Measurements from ENCODE around the gene SPG7. TPM values are rescaled to one million over a fixed set of nuclear protein-coding genes. Genes with fewer than 3 reads are reported as not detected.

Gene SPG7
- total and polyA plus RNA-seq, 5 donors: 81.9 to 101 (median 94.5) TPM

DNA sequence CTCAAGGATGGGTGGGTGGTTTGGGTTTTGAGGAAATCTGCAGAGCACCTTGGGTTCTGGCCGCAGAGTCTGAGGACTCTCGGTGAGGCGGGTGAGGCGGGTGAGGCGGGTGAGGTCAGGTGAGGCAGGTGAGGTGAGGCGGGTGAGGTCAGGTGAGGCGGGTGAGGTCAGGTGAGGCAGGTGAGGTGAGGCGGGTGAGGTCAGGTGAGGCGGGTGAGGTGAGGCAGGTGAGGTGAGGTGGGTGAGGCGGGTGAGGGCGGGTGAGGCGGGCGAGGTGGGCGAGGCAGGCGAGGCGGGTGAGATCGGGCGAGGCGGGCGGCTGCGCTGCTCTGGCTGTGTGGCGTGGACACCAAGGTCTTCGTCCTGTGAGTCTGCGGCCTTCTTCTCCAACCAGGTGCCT lies 28.2 kb downstream of the SPG7 start:
- Histone ChIP-seq H3K27me3 (ENCODE audit: control insufficient read depth, insufficient read depth) (no peaks in the 10 kb centered on the region), H3K4me1 (ENCODE audit: control insufficient read depth, insufficient read depth, low read length) (peaks cover 2% of the 10 kb centered on the region), H3K9me3 (ENCODE audit: control insufficient read depth, low read length) (no peaks in the 10 kb centered on the region), H3K27ac (ENCODE audit: low read length) (no peak overlapping the region), H3K4me3 (ENCODE audit: low read length) (no peak overlapping the region)
- ATAC-seq: no peak
- DNase-seq: no peak
- intact Hi-C loops (cut with DNase I): no loop called here
- WGBS: 95% methylated on average over 24 of the region's 24 CpGs

DNA sequence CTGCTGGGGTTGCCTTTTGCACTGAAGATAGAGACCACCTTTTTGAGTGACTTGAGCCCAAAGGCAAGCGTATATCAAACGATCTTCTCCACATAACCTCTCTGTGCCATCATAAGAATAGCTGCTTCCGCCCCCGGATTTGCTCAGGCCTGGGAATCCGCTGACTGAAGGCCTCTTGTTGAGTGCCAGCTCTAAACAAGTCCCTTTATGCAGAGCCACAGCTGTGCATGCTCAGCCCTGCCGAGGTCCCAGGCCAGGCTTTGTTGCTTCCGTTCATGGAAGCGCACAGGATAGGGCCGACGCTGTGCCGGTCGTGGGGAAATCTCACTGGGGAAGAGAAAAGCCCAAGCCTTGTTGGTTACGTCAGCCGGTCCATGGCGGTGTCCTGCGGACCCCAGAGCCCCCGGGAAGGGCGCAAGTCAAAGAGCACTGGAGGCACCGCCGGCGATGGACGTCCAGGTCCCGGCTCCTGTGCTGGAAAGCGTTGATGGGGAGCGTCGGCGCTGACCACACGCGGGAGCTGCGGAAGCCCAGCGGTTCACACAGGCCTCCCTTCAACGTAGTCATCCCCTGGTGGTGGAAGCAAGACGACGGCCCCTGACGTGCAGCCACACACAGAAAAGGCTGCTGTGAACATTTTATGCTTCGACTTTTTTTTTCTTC lies 28.8 kb downstream of the SPG7 start:
- H3K27ac ChIP-seq (ENCODE audit: low read length): no peak overlapping the region
- H3K4me3 ChIP-seq (ENCODE audit: low read length): no peak overlapping the region
- intact Hi-C loops (cut with DNase I): no loop called here
- WGBS: 85% methylated on average over 36 of the region's 36 CpGs
- peaks cover 2% of the 10 kb centered on the region for H3K4me1 ChIP-seq (ENCODE audit: control insufficient read depth, insufficient read depth, low read length)
- no peak for ATAC-seq
- peak in 1 of 3 donors; percentile 32 for DNase-seq
- H3K9me3 ChIP-seq (ENCODE audit: control insufficient read depth, low read length): no peaks in the 10 kb centered on the region
- H3K27me3 ChIP-seq (ENCODE audit: control insufficient read depth, insufficient read depth): no peaks in the 10 kb centered on the region

DNA sequence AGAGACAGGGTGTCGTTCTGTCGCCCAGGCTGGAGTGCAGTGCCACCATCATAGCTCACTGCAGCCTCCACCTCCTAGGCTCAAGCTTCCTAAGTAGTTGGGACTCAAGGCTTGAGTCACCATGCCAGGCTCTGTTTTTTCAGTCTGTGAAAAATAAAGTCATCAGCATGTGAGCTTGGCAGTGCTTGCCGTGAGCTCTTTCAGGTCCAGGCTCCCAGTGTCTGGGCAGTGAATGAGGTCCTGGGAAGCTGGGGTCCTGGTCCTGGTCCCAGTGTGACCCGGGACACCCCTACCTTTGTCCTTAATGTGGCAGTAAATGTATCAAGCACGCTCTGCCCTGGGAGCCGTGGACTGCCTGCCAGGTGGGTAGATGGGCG lies 29.3 kb downstream of the SPG7 start:
- Histone ChIP-seq H3K9me3 (ENCODE audit: control insufficient read depth, low read length) (no peaks in the 10 kb centered on the region), H3K4me3 (ENCODE audit: low read length) (no peak overlapping the region), H3K27ac (ENCODE audit: low read length) (no peak overlapping the region), H3K4me1 (ENCODE audit: control insufficient read depth, insufficient read depth, low read length) (peaks cover 2% of the 10 kb centered on the region), H3K27me3 (ENCODE audit: control insufficient read depth, insufficient read depth) (no peaks in the 10 kb centered on the region)
- intact Hi-C loops (cut with DNase I): no loop called here
- 92% methylated on average over 7 of the region's 7 CpGs for WGBS
- ATAC-seq: no peak
- no peak for DNase-seq

DNA sequence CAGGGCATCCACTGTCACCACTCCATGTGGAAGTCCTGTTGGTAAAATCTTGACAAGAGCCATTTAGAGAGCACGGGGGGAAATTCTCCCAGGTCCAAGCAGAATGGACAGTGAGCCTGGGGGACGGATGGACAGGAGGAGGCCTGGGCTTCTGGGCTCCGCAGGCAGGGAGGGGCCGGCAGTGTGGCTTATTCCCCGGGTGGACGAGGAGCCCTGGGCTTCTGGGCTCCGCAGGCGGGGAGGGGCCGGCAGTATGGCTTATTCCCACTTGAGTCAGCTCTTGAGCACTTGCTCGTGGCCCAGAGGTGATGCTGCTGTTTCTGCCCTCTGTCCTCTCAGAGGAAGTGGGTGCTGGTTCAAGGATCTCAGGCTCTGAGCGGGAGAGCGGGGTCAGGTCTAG lies 30.1 kb downstream of the SPG7 start:
- no peak for DNase-seq
- H3K27me3 ChIP-seq (ENCODE audit: control insufficient read depth, insufficient read depth): no peaks in the 10 kb centered on the region
- peaks cover 2% of the 10 kb centered on the region for H3K4me1 ChIP-seq (ENCODE audit: control insufficient read depth, insufficient read depth, low read length)
- no peak overlapping the region for H3K4me3 ChIP-seq (ENCODE audit: low read length)
- intact Hi-C loops (cut with DNase I): no loop called here
- H3K27ac ChIP-seq (ENCODE audit: low read length): no peak overlapping the region
- WGBS: 90% methylated on average over 12 of the region's 12 CpGs
- H3K9me3 ChIP-seq (ENCODE audit: control insufficient read depth, low read length): no peaks in the 10 kb centered on the region
- no peak for ATAC-seq

DNA sequence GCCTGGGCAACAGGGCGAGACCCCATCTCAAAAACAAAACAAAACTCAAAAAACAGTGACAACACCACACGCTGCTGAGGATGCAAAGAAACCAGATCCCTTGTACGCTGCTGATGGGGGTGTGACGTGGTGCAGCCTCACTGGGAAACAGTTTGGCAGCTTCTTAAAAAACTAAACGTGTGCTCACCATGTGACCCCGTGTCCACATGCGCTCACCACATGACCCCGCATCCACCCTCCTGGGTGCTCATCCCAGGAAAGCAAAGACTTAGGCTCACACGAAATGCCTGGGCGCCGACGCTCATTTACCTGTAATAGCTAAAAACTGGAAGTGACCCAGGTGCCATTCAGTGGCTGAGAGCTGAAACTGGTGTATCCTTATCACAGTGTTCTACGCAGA lies 32.4 kb downstream of the SPG7 start:
- DNase-seq (no peak), ATAC-seq (peak; percentile 23 to 33)
- intact Hi-C loops (cut with DNase I): no loop called here
- H3K27ac ChIP-seq (ENCODE audit: low read length): peak overlapping the region; percentile 25
- WGBS: 68% methylated on average over 13 of the region's 13 CpGs
- no peaks in the 10 kb centered on the region for H3K27me3 ChIP-seq (ENCODE audit: control insufficient read depth, insufficient read depth)
- H3K4me3 ChIP-seq (ENCODE audit: low read length): no peak overlapping the region
- no peaks in the 10 kb centered on the region for H3K9me3 ChIP-seq (ENCODE audit: control insufficient read depth, low read length)
- H3K4me1 ChIP-seq (ENCODE audit: control insufficient read depth, insufficient read depth, low read length): no peaks in the 10 kb centered on the region

GRCh38 chr16:89541792-89542191 lies 33.6 kb downstream of the SPG7 start:
- no peak overlapping the region for H3K27ac ChIP-seq (ENCODE audit: low read length)
- no peak for DNase-seq

GRCh38 chr16:89544113-89544512 lies 35.9 kb downstream of the SPG7 start:
- Histone ChIP-seq H3K4me3 (ENCODE audit: low read length) (no peak overlapping the region), H3K27me3 (ENCODE audit: control insufficient read depth, insufficient read depth) (no peaks in the 10 kb centered on the region), H3K27ac (ENCODE audit: low read length) (no peak overlapping the region), H3K9me3 (ENCODE audit: control insufficient read depth, low read length) (no peaks in the 10 kb centered on the region), H3K4me1 (ENCODE audit: control insufficient read depth, insufficient read depth, low read length) (no peaks in the 10 kb centered on the region)
- DNase-seq: no peak
- 89% methylated on average over 11 of the region's 11 CpGs for WGBS
- intact Hi-C loops (cut with DNase I): no loop called here
- ATAC-seq: no peak

More at GRCh38 chr16:89541792-89542191, 33.6 kb downstream of the SPG7 start:
- Histone ChIP-seq H3K4me3 (ENCODE audit: low read length) (no peak overlapping the region), H3K9me3 (ENCODE audit: control insufficient read depth, low read length) (no peaks in the 10 kb centered on the region), H3K27me3 (ENCODE audit: control insufficient read depth, insufficient read depth) (no peaks in the 10 kb centered on the region), H3K4me1 (ENCODE audit: control insufficient read depth, insufficient read depth, low read length) (no peaks in the 10 kb centered on the region)
- 90% methylated on average over 21 of the region's 21 CpGs for WGBS
- peak; percentile 4 to 9 for ATAC-seq
- intact Hi-C loops (cut with DNase I): no loop called here

DNA sequence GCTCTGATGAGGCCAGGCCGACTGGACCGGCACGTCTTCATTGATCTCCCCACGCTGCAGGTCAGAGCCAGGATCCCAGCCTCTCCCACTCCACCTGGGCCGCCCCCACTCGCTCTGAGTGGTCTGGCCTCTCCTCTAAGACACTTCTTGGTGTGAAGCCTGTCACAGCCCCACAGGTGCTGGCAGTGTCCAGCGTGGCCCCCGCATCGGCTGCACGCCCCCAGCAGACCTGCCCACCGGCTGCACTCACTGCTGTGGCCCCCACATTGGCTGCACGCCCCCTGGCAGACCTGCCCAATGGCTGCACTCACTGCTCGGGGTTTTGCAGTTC lies 36.5 kb downstream of the SPG7 start:
- 92% methylated on average over 13 of the region's 13 CpGs for WGBS
- no peak for ATAC-seq
- no peaks in the 10 kb centered on the region for H3K27me3 ChIP-seq (ENCODE audit: control insufficient read depth, insufficient read depth)

DNA sequence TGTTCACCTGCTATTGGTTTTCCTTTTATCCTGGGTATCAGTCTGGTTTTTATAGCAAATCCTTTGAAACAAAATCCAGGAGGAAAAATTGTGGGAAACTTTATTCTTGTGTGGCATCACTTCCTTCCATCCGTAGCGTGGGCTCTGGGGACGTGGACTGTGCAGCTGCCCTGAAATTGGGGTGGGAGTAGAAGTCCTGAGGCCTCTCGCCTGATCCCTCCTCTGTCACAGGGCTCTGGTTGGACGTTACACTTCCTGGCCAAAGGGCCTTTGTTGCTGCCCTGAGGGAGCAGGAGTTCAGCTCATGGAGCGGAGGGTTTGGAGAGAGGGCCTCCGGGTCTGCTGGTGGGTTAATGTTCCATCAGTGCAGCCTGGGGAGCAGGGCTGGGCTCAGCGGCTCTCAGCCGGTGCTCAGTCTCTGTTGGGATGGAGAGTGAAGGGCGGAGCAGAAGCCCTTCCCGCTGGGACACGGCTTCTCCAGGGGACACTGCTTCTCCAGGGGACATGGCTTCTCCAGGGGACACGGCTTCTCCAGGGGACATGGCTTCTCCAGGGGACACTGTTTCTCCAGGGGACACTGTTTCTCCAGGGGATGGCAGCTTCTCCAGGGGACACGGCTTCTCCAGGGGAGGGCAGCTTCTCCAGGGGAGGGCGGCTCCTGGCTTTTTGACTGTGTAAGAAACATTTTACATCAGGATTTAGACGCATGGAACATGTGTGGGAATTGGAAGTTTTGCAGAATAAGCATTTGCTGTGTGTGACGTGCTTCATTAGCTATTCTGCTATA lies 37.0 kb downstream of the SPG7 start:
- Histone ChIP-seq H3K4me1 (ENCODE audit: control insufficient read depth, insufficient read depth, low read length) (no peaks in the 10 kb centered on the region), H3K27ac (ENCODE audit: low read length) (no peak overlapping the region), H3K4me3 (ENCODE audit: low read length) (no peak overlapping the region), H3K9me3 (ENCODE audit: control insufficient read depth, low read length) (no peaks in the 10 kb centered on the region), H3K27me3 (ENCODE audit: control insufficient read depth, insufficient read depth) (no peaks in the 10 kb centered on the region)
- ATAC-seq (no peak), DNase-seq (no peak)
- 89% methylated on average over 17 of the region's 17 CpGs for WGBS
- intact Hi-C loops (cut with DNase I): no loop called here

More for the DNA sequence above, 36.5 kb downstream of the SPG7 start:
- Histone ChIP-seq H3K9me3 (ENCODE audit: control insufficient read depth, low read length) (no peaks in the 10 kb centered on the region), H3K27ac (ENCODE audit: low read length) (no peak overlapping the region), H3K4me3 (ENCODE audit: low read length) (no peak overlapping the region), H3K4me1 (ENCODE audit: control insufficient read depth, insufficient read depth, low read length) (no peaks in the 10 kb centered on the region)
- intact Hi-C loops (cut with DNase I): no loop called here
- no peak for DNase-seq

DNA sequence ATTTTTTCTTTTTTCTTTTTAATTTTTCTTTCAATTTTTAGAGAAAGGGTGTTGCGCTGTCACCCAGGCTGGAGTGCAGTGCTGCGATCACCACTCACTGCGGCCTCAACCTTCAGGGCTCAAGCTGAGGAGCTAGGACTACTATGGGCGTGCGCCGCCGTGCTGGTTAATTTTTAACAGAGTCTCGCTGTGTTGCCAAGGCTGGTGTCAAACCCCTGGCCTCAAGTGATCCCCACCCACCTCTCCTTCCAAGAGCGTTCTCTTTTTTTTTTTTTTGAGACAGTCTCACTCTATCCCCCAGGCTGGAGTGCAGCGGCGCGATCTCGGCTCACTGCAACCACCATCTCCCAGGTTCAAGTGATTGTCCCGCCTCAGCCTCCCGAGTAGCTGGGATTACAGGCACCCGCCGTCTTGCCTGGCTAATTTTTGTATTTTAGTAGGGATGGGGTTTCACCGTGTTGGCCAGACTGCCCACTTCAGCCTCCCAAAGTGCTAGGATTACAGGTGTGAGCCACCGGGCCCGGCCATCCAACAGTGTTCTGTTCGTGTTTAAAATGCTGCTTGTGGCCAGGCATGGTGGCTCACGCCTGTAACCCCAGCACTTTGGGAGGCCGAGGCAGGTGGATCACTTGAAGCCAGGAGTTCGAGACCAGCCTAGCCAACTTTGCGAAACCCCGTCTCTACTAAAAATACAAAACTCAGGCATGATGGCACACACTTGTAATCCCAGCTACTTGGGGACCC lies 37.8 kb downstream of the SPG7 start:
- no peak for ATAC-seq
- H3K9me3 ChIP-seq (ENCODE audit: control insufficient read depth, low read length): no peaks in the 10 kb centered on the region
- intact Hi-C loops (cut with DNase I): no loop called here
- no peak overlapping the region for H3K27ac ChIP-seq (ENCODE audit: low read length)
- H3K4me1 ChIP-seq (ENCODE audit: control insufficient read depth, insufficient read depth, low read length): no peaks in the 10 kb centered on the region
- no peak for DNase-seq
- H3K27me3 ChIP-seq (ENCODE audit: control insufficient read depth, insufficient read depth): no peaks in the 10 kb centered on the region
- no peak overlapping the region for H3K4me3 ChIP-seq (ENCODE audit: low read length)
- 96% methylated on average over 26 of the region's 26 CpGs for WGBS

DNA sequence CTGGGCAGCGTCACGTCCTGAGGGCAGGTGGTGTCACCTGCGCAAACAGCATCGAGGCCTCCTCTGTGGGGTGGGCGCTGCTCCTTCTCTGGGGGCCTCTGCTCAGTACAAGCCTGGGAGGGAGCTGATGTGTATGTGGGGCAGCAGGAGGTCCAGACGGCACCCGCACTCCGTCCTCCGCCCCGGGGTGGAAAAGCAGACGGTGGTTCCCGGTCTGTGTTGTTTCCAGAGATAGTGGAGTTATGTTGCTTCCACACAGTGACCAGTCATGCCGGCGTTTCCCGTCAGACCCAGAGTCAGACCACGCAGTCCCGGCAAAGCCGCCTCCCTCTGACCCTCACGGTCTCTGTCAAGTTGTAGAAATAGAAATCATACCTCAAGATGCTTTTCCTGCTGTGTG lies 38.6 kb downstream of the SPG7 start:
- WGBS: 89% methylated on average over 19 of the region's 19 CpGs
- Histone ChIP-seq H3K4me1 (ENCODE audit: control insufficient read depth, insufficient read depth, low read length) (no peaks in the 10 kb centered on the region), H3K27me3 (ENCODE audit: control insufficient read depth, insufficient read depth) (no peaks in the 10 kb centered on the region), H3K27ac (ENCODE audit: low read length) (no peak overlapping the region), H3K9me3 (ENCODE audit: control insufficient read depth, low read length) (no peaks in the 10 kb centered on the region), H3K4me3 (ENCODE audit: low read length) (no peak overlapping the region)
- no peak for DNase-seq
- ATAC-seq: no peak
- intact Hi-C loops (cut with DNase I): no loop called here
